ENCODE results near the gene TRAF1. TPM values are rescaled to one million over a fixed set of nuclear protein-coding genes. Genes with fewer than 3 reads are reported as not detected.

The TRAF1 gene
- total and polyA plus RNA-seq, 12 donors: 1.1 to 6.7 (median 2.0) TPM

DNA sequence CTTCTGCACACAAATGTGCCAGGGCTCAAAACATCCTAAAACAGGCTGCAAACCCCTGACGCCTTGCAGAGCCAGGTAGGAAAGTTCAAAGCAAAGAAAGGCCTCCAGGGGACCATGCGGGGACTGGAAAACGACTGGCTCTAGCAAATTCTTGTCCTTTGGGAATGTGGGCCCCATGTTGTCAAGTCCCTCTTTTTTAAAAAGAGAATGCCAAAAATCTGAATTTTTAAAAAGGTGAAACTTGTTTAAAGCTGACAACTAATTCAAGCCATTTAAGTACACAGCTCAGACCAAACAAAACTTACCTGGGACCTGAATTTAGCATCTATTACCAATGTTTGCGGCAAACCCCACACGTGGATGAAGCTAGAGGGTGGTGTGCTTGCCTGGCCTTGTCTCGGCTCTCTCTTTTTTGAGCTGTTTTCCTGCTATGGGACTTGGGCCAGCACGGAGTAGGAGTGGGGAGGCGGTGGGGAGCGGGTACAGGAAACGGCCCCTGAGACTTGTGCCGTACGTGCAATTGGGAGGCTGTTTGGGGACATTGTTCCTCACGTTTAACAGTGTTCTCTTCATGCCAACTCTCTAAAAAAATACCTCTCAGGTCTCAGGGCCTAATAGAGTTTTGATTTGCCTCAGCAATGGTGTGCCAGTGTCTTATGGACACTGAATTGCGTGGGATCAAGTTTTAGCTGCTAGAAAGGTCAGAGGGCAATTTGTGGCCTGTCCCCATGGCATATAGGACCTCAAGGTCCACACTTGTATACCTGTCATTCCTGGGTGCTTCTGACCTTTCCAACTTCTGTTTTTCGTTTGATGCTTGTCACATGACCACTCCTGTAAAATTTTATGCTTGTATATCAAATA lies 34.5 kb downstream of the TRAF1 start:
- intact Hi-C loops (cut with DNase I): no loop called here
- no peak for ATAC-seq
- H3K27me3 ChIP-seq: no peaks in the 10 kb centered on the region
- no peak for TF ChIP-seq CTCF (IDR thresholded peaks at IDR 0.05)
- no peak overlapping the region for H3K4me3 ChIP-seq
- no peaks in the 10 kb centered on the region for H3K36me3 ChIP-seq
- no peak for DNase-seq
- no peaks in the 10 kb centered on the region for H3K9me3 ChIP-seq
- WGBS, 2 donors: 63 to 64% methylated on average over 15 of the region's 15 CpGs
- H3K27ac ChIP-seq: peak overlapping the region in 2 of 10 donors; percentile 12 to 81
- peaks cover 2 to 44% (median 10%) of the 10 kb centered on the region in 9 donors for H3K4me1 ChIP-seq

- peaks cover 0 to 39% (median 8%) of the 10 kb centered on the region in 9 donors for H3K4me1 ChIP-seq
- DNase-seq (no peak), ATAC-seq (no peak)
- H3K9me3 ChIP-seq: no peaks in the 10 kb centered on the region
- WGBS, 2 donors: 92 to 94% methylated on average over 10 of the region's 10 CpGs
- no peak for TF ChIP-seq CTCF (IDR thresholded peaks at IDR 0.05)
- H3K27me3 ChIP-seq: no peaks in the 10 kb centered on the region
- intact Hi-C loops (cut with DNase I): no loop called here
- no peaks in the 10 kb centered on the region for H3K36me3 ChIP-seq
- H3K4me3 ChIP-seq: no peak overlapping the region
- H3K27ac ChIP-seq: peak overlapping the region in 1 of 10 donors; percentile 81
Observed at GRCh38 chr9:120891245-120891883, 35.2 kb downstream of the TRAF1 start.

GRCh38 chr9:120890320-120891244 lies 36.0 kb downstream of the TRAF1 start:
- H3K4me3 ChIP-seq: no peak overlapping the region
- TF ChIP-seq CTCF (IDR thresholded peaks at IDR 0.05): no peak
- no peaks in the 10 kb centered on the region for H3K27me3 ChIP-seq
- intact Hi-C loops (cut with DNase I): no loop called here
- DNase-seq: no peak
- peak overlapping the region in 3 of 10 donors; percentile 13 to 81 (median 28) for H3K27ac ChIP-seq
- H3K9me3 ChIP-seq: no peaks in the 10 kb centered on the region
- H3K36me3 ChIP-seq: no peaks in the 10 kb centered on the region
- WGBS, 2 donors: 80 to 81% methylated on average over 14 of the region's 14 CpGs
- H3K4me1 ChIP-seq: peaks cover 0 to 45% (median 13%) of the 10 kb centered on the region in 9 donors
- ATAC-seq: no peak
